MCF 10A (cell line): ENCODE data around the gene GABRB3. TPM values are rescaled to one million over a fixed set of nuclear protein-coding genes. Genes with fewer than 3 reads are reported as not detected.

Experiments
- BruUV-seq: library from RNA; stranded (reverse); fragments of 400-500 nt; replicated peaks from 2 replicates; lab custom pipeline; 2021; lab: Mats Ljungman, UMichigan
- CTCF ChIA-PET: fragments of 300-600 bp; sonication (Branson Sonifier 250); formaldehyde crosslinking; extraction: SDS; loops from one replicate; lab custom pipeline; 2021; ENCODE audit warnings: antibody characterized with exemption, inconsistent platforms; lab: Yijun Ruan, JAX
- POLR2A ChIA-PET: fragments of 300-600, 350-650 bp; sonication (Branson Sonifier 250); formaldehyde crosslinking; extraction: SDS; loops from one replicate; lab custom pipeline; 2020; ENCODE audit warnings: antibody characterized with exemption, inconsistent platforms; lab: Yijun Ruan, JAX
- DNase-seq: peaks from one replicate; pipeline ENCODE4 v3.0.0-alpha.2; 2018; ENCODE audit not compliant: unreplicated experiment
- H3K27ac Mint-ChIP-seq: one replicate; pipeline ENCODE4 v1.8.0; 2022; ENCODE audit warnings: mild to moderate bottlenecking, low read depth, mixed read lengths; ENCODE audit not compliant: unreplicated experiment
- H3K27me3 Mint-ChIP-seq: one replicate; pipeline ENCODE4 v1.8.0; 2022; ENCODE audit warnings: mixed read lengths; ENCODE audit not compliant: insufficient read depth, unreplicated experiment
- H3K36me3 Mint-ChIP-seq: one replicate; pipeline ENCODE4 v1.8.0; 2022; ENCODE audit warnings: mild to moderate bottlenecking, moderate library complexity, mixed read lengths; ENCODE audit not compliant: insufficient read depth, unreplicated experiment
- H3K4me1 Mint-ChIP-seq: one replicate; pipeline ENCODE4 v1.8.0; 2022; ENCODE audit warnings: mixed read lengths; ENCODE audit not compliant: insufficient read depth, unreplicated experiment
- H3K4me3 Mint-ChIP-seq: one replicate; pipeline ENCODE4 v1.8.0; 2022; ENCODE audit warnings: mild to moderate bottlenecking, moderate library complexity, mixed read lengths; ENCODE audit not compliant: unreplicated experiment
- H3K9me3 Mint-ChIP-seq: one replicate; pipeline ENCODE4 v1.8.0; 2022; ENCODE audit warnings: mixed read lengths; ENCODE audit not compliant: unreplicated experiment
- CTCF ChIP-seq: fragments of 200-600 bp; IDR thresholded peaks from one replicate; pipeline ENCODE4 v1.8.0; 2022; ENCODE audit warnings: antibody characterized with exemption, mild to moderate bottlenecking; ENCODE audit not compliant: unreplicated experiment
- intact Hi-C: fragments of 100-400 bp; cut with micrococcal nuclease; formaldehyde crosslinking; loops from 2 replicates; pipeline ENCODE4 v1.14.1; 2022
- total RNA-seq: library from RNA; stranded (reverse); gene quantifications from 2 replicates; pipeline ENCODE4 v1.2.3, GENCODE V29; 2022

Gene GABRB3
- total RNA-seq, 1 experiment from 2014 or later, result not detected

DNA sequence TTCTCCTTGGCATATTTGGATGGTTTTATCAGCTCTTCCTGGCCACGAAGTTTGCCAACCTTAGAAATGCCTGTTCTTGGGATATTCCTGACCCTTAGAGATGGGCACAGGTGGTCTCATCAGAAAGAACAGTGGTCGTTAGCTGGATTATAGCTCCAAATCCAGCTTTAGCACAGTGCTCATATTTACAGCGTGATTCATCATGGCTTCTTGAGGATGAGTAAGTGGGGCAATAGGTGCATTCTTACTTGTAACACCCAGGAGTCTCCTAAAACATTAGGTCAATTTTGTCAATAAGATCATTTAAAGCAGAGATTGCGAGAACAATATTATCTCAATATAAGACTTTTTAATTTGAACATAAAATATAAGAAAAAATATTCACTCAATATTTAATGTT lies 191.9 kb downstream of the GABRB3 start:
- Mint-ChIP-seq H3K9me3 (peaks cover 44% of the 10 kb centered on the region), H3K36me3 (no peaks in the 10 kb centered on the region), H3K4me1 (no peaks in the 10 kb centered on the region), H3K27ac (no peak overlapping the region), H3K27me3 (no peaks in the 10 kb centered on the region), H3K4me3 (no peak overlapping the region)
- BruUV-seq, result no TSS peak
- DNase-seq, result no peak
- TF ChIP-seq CTCF, result no peak
- intact Hi-C loops, result no loop called here
- ChIA-PET CTCF (no interaction called here), POLR2A (no interaction called here)

- Mint-ChIP-seq H3K4me1 (no peaks in the 10 kb centered on the region), H3K27ac (no peak overlapping the region), H3K9me3 (peaks cover 22% of the 10 kb centered on the region), H3K27me3 (no peaks in the 10 kb centered on the region), H3K36me3 (no peaks in the 10 kb centered on the region), H3K4me3 (no peak overlapping the region)
- DNase-seq, result no peak
- no TSS peak for BruUV-seq
- no peak for TF ChIP-seq CTCF
- ChIA-PET POLR2A (no interaction called here), CTCF (no interaction called here)
- intact Hi-C loops, result no loop called here
Measured at GRCh38 chr15:26572602-26573350, 200.1 kb downstream of the GABRB3 start.

DNA sequence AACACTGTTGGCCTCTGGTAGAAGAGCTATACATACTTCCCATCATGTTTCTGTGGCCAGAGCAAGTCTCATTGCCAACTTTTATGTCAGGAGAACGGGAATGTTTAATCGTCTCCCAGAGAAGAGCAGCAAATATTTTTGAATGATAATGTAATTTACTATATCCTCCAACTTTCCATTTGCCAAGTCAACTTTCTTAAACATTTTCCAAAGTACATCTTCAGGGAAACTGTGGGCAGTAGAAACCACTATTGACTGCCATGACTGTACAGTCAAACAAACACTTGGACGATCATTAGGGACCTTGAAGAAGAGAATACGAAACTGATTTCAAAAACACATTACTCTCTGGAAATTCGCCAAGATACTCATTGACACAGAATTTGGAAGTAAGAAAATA lies 201.5 kb downstream of the GABRB3 start:
- no TSS peak for BruUV-seq
- no peak overlapping the region for H3K4me3 Mint-ChIP-seq
- no peaks in the 10 kb centered on the region for H3K27me3 Mint-ChIP-seq
- H3K27ac Mint-ChIP-seq, result no peak overlapping the region
- ChIA-PET CTCF (no interaction called here), POLR2A (no interaction called here)
- intact Hi-C loops, result no loop called here
- H3K36me3 Mint-ChIP-seq, result no peaks in the 10 kb centered on the region
- no peaks in the 10 kb centered on the region for H3K4me1 Mint-ChIP-seq
- TF ChIP-seq CTCF, result no peak
- peaks cover 22% of the 10 kb centered on the region for H3K9me3 Mint-ChIP-seq
- DNase-seq, result no peak

- CTCF ChIA-PET, result no interaction called here
- Mint-ChIP-seq H3K27me3 (no peaks in the 10 kb centered on the region), H3K4me3 (no peak overlapping the region), H3K36me3 (no peaks in the 10 kb centered on the region), H3K4me1 (no peaks in the 10 kb centered on the region), H3K9me3 (peaks cover 13% of the 10 kb centered on the region), H3K27ac (no peak overlapping the region)
- POLR2A ChIA-PET, result no interaction called here
- intact Hi-C loops, result no loop called here
- no peak for DNase-seq
- no peak for TF ChIP-seq CTCF
- BruUV-seq, result no TSS peak
Measured at GRCh38 chr15:26565542-26565941, 207.3 kb downstream of the GABRB3 start.
